ENCODE measurements around the gene MERTK.
"Not testable (repeated sequence)": the region's sequence is repeated elsewhere in the genome, so short reads cannot be mapped to it uniquely, and the experiment has no call there.

Gene MERTK

GRCh38 chr2:112062894-112063293 is 164.5 kb downstream of the MERTK start:
- no peak for DNase-seq (ENCODE audit: extremely low read depth, low read depth)
- TF ChIP-seq CTCF (IDR thresholded peaks at IDR 0.05; ENCODE audit: low read depth, low read length), result no peak

- TF ChIP-seq CTCF (IDR thresholded peaks at IDR 0.05; ENCODE audit: low read depth, low read length), result no peak
- no peak for DNase-seq (ENCODE audit: extremely low read depth, low read depth)
These were observed 167.1 kb downstream of the MERTK start for GRCh38 chr2:112065486-112065885.

GRCh38 chr2:112065966-112066365 is 167.6 kb downstream of the MERTK start:
- DNase-seq (ENCODE audit: extremely low read depth, low read depth), result peak; percentile 58
- TF ChIP-seq CTCF (IDR thresholded peaks at IDR 0.05; ENCODE audit: low read depth, low read length), result no peak

GRCh38 chr2:112069794-112070193 is 171.4 kb downstream of the MERTK start:
- not testable (repeated sequence) for DNase-seq (ENCODE audit: extremely low read depth, low read depth)

GRCh38 chr2:112073875-112074274 is 175.5 kb downstream of the MERTK start:
- no peak for TF ChIP-seq CTCF (IDR thresholded peaks at IDR 0.05; ENCODE audit: low read depth, low read length)
- no peak for DNase-seq (ENCODE audit: extremely low read depth, low read depth)

GRCh38 chr2:112074506-112074905 is 176.1 kb downstream of the MERTK start:
- DNase-seq (ENCODE audit: extremely low read depth, low read depth), result no peak
- TF ChIP-seq CTCF (IDR thresholded peaks at IDR 0.05; ENCODE audit: low read depth, low read length), result no peak

- DNase-seq (ENCODE audit: extremely low read depth, low read depth), result no peak
- no peak for TF ChIP-seq CTCF (IDR thresholded peaks at IDR 0.05; ENCODE audit: low read depth, low read length)
These were observed 177.3 kb downstream of the MERTK start for GRCh38 chr2:112075490-112076260.

GRCh38 chr2:112077814-112078213 is 179.4 kb downstream of the MERTK start:
- no peak for TF ChIP-seq CTCF (IDR thresholded peaks at IDR 0.05; ENCODE audit: low read depth, low read length)
- DNase-seq (ENCODE audit: extremely low read depth, low read depth), result no peak

Data from AG09319 (cell line).